Suppressor macrophage treated with lipopolysaccharide for 1 hour (primary cell): ENCODE data around the gene CERS2.

ENCODE experiments used
- DNase-seq, 3 donors: peaks; one replicate each; pipeline ENCODE4 v3.0.0-alpha.2; 2020 to 2022

The CERS2 gene

DNA sequence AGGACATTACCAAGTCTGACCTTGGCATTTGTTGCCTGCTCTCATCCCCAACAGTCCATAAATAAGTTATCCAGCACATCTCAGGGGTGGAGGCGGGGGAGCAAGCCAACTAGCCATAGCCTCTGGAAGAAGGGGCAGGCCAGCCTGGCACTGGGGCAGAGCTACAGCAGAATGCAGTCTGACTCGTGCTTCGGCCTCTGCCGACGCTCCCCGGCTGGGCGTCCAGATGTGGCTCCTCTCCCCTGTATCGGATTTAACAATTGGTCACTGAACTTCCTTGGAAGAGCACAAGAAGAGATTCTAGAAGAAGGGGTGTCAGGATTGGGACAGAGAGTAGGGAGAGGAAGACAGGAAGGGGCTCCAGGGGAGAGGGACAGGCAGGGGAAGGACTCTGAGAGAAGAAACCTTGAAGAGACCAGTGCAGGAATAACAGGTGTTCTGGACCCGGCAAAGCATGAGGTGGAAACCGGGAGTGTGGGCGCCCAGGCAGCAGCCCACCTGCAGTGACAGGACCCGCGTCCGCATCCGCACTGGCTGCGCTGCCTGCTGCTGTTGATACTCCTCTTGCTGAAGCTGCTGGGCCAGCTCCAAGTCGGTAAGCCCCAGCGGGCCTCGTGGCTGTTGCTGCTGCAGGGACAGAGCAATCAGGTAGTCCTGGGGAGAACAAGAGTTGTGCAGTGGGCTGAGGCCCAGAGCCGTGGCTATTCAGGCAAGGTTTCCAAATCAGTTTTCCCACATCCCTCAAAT lies 22.7 kb upstream of the CERS2 start:
- no peak for DNase-seq

- DNase-seq = peak; percentile 57 to 65 (median 65)
These were observed 21.3 kb upstream of the CERS2 start for GRCh38 chr1:150995896-150996295.

DNA sequence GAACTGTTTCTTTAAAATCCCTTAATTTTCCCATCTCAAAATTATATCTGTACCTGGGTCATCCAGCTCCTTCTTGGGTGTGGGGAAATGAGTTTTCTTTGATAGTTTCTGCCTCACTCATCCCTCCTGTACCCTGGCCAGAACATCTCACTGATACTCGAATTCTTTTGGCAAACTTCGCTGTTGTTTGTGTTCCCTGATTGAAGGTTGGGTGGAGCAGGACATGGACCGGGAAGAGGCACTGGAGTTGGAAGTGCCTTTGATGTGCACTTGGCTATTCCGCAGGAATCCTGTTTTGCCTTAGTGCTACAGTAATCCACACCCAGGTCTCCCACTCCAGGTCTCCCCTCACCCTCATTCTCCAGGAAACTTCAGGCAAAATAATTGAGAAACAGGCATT lies 20.8 kb upstream of the CERS2 start:
- no peak for DNase-seq

GRCh38 chr1:150994248-150994647 lies 19.6 kb upstream of the CERS2 start:
- DNase-seq = no peak

DNA sequence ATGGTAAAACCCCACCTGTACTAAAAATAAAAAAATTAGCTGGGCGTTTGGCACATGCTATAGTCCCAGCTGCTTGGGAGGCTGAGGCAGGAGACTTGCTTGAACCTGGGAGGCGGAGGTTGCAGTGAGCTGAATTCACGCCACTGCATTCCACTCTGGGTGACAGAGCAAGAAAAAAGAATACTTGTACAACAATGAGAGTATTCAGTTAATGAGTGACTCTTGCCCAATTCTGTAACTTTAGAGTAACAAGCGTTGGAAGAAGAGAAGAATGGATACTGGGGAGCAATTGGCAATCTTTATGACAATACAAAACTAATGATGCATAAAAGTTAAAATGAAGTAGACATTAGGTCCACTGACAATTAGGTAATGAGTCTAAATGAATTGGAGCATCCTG lies 18.0 kb upstream of the CERS2 start:
- DNase-seq = no peak

DNA sequence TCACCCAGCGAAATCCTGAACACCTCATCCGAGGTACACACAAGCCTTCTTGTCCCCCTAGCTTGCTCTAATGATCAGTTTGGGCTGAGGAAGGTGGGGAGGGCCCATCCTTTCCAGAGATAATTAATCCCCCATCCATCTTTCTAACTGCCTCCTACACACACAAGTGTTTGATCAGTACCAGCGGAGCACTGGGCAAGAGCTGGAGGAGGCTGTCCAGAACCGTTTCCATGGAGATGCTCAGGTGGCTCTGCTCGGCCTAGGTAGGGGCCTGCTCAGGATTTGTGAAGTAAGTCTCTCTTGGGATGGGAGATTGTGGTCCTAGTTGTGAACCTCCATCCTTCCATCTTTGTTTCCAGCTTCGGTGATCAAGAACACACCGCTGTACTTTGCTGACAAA lies 13.3 kb upstream of the CERS2 start:
- no peak for DNase-seq

GRCh38 chr1:150985179-150985825 lies 10.7 kb upstream of the CERS2 start:
- DNase-seq = no peak

GRCh38 chr1:150981805-150982712 lies 7.4 kb upstream of the CERS2 start, which contains the start of gene ANXA9:
TSS of gene ANXA9 (plus strand) at chr1:150982292. CDS start at chr1:150983106, 814 bp downstream.
- DNase-seq = peak in 2 of 3 donors; percentile 37 to 65

GRCh38 chr1:150981177-150981804 lies 6.7 kb upstream of the CERS2 start:
- no peak for DNase-seq

- DNase-seq = peak; percentile 94 to 95 (median 94)
These were observed 4.7 kb upstream of the CERS2 start for GRCh38 chr1:150979092-150980056.

- peak; percentile 94 for DNase-seq
These were observed 2.5 kb upstream of the CERS2 start for GRCh38 chr1:150976879-150977694.

- DNase-seq = no peak
These were observed 1.8 kb upstream of the CERS2 start for GRCh38 chr1:150976401-150976821.

DNA sequence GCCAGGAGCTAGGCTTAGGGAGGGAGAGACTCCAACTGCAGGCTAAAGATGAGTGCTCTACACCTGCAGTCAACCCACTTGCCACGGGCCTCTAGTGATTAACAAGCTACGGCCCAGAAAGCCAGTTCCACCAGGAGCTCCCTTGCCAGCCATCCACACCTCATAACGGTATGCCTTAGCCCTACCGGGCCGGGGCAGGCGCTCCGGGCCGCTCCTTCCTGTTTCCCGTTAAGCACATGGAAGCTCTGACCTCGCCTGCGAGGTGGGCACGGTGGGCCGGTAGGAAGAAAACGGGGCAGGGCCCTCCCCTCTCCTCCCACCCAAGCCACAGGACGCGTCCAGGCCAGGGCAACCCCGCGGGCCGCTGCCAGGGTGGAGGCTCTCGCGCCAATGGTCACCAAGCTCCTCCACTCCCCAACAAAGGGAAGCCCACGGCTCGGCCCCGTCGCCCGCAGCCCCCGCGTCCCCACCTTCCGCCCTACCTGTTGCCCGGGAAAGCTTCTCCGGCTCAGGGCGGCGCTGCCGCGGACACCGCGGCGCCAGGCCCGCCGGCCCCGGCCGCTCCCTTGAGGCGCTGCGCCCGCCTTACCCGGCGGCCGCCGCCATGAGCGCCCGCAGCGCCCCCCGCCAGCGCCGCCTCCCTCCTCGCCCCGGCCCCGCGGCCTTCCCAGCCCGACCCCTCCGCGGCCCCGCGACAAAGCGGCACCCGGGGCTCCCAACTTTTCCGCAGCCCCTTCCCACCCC lies 627 bp downstream of the CERS2 start:
- peak; percentile 42 to 66 (median 43) for DNase-seq

- DNase-seq = peak in 1 of 3 donors; percentile 30
These were observed 1.3 kb downstream of the CERS2 start for GRCh38 chr1:150973258-150973835.

- no peak for DNase-seq
These were observed 2.2 kb downstream of the CERS2 start for GRCh38 chr1:150972417-150972940.

GRCh38 chr1:150971583-150972416 lies 2.8 kb downstream of the CERS2 start:
- DNase-seq = peak in 1 of 3 donors; percentile 39

DNA sequence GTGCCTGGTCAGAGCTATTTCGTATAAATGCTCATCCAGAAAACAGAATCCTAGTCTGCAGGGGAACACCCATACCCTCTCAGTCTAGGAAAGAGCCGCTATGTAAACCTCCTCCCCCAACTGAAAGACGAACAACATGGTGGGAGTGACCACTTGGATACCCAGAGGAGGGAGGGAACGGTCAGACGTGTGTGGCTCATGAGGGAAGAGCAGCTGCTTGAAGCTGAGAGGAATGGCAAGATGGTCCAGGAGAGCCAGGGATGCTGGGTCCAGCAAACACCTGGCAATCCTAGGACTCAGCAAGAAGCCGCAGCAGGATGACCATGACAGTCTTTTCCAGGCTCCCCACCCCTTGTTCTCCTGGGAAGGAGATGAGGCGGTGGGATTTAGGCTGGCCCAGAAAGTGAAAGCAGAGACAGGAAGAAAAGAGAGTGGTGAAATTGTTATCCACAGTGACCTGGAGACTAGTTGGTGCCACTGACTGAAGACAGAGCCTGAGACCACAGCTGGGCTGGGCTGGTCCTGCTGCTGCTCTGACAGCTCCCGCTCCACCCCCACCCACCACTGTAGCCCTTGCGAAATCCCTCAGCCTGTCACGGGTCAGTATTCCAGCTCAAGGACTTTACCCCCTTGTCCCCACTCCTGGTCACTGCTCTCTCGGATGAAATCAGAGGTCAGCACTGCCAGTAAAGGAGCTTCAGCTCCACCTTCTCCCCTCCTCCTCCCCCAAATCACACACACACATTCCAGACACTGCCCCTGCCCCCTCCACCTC lies 3.6 kb downstream of the CERS2 start:
- DNase-seq = peak; percentile 59 to 77 (median 65)
